GM19328 (cell line): ENCODE results near the gene COL19A1.
"Not testable (repeated sequence)": the region's sequence is repeated elsewhere in the genome, so short reads cannot be mapped to it uniquely, and the experiment has no call there.

Experiments used
- ATAC-seq: cut with Tn5 transposase; IDR thresholded peaks from one replicate; pipeline ENCODE4 v1.9.1; 2021; ENCODE audit warnings: mild to moderate bottlenecking, moderate library complexity; ENCODE audit not compliant: unreplicated experiment

COL19A1 gene

DNA sequence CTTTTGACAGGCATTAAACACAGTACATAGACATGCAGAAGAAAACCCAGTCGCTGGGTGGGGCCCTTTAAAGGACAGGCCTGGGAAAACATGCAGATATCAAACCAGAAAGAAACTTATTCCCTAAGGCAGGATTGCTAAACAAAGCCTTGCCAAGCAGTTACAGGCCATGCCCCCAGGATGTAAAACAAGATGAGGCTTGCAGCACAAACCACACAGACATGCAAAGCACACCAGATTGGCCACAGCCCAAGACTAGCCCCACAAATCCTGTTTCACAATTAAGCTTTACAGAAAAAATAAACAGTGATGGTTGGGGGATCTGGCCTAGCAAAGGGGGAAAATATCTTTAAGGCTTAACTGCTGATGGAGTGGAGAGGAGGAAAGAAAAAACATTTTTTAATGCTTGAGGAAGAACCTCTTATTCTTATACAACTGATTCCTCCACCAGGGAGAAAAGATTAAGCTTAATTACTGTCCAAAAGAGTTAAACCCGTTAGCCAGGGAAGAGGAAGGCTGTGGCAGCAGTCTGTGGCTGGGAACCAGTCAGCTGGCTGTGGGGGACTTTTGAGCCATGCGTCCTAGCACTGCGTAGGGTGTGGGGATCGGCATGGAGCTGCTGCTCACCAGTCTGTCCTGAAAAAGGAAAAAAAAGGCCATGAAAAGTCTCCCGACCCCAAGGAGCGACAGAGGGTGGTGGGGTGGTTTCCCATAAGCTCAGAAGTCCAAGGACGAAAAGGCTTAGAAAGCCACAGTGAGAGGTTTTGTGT, 28.4 kb downstream of the COL19A1 start:
- peak; percentile 56 for ATAC-seq

DNA sequence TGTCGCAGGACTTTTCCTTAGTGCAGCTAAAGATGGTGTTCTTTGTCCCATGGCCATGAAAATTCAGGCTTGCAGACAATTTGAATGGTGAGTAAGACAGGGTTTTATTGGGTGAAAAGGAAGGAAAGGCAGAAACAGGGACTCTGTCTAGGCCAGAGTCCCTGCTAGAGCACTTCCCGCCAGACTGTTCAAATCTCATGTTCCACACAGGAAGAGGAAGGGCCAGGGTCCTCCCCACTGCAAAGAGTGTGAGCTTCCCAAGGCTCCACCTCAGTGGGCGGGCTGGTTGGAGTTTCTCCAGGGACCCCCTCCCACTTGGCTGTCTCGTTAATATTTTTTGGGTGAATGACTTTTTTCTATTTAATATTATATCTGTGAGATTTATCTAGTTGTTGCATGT, 29.0 kb downstream of the COL19A1 start:
- no peak for ATAC-seq

DNA sequence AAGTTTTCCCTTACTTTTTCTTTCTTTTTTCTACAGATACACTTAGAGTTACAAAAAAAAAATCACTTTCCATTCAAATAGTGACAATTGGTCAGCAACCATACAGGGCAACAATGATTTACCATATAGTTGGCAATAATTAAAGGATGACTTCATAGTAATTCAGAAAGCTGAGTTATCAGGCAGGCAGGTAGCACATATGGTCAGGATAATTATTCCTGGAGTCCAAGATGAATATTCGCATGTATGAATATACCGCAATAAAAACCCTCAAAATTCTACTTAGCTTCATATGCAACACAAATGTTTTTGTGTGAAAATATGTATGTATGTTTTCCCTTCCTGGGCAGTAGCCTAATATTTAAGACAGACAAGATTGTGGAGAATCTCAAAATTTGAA, 34.5 kb downstream of the COL19A1 start:
- no peak for ATAC-seq

DNA sequence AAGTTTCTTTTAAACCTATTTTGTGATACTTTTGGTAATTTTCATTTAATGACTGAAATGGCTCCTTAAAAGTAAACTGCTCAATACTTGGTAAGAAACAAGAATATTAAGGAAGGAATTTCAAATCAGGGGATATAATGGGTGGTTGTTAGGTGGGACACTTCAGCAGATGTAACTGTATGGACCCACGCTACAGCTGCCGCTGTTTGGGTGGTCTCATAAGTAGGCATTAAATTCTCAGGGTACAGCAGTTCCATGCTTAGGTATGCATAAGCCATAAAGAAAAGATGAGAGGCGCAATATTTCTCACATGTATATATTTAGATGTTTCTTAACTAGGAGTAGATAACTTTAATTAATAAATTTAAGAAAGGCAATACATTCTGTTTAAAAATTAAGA, 35.0 kb downstream of the COL19A1 start:
- no peak for ATAC-seq

GRCh38 chr6:69907981-69908498, 41.7 kb downstream of the COL19A1 start:
- ATAC-seq, result no peak

GRCh38 chr6:69913361-69913760, 47.0 kb downstream of the COL19A1 start:
- no peak for ATAC-seq

DNA sequence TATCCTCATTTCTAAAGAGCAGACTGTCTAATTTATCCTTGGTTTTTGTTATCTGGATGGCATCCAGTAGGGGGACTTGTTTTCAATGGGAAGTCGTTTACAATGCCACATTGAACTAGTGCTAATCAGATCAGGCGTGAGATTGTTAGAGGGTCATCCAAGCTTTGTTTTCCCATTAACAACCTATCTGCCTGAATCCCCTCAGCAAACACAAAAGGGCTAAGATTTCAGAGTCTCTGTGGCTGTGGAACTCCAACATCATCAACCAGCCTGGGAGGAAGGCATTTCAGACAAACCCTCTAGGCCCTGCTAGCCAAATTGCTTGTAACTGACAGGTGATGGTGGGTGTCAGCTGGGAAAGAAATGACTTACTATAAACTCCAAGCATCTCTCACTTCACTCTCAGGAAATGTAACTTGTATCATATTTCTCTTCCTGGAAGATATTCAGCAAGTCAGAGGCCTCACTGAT, 47.7 kb downstream of the COL19A1 start:
- no peak for ATAC-seq

DNA sequence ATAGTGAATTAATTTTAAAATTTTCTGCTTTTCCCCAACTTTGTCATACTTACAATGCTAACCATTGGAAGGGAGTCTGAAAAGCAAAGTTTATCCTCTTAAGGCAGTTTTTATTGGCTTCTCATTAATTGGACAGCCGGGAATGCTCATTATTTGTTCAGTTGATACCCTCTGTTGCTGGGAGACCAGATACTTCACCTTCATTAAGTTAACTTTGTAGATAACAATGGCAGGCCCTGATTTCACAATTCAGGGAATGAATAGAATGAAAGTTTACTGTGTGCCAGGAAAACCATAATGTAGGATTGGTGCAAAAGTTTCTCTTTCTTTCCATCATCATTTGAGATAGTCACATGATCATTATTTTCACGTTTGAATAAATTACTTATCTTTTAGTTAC, 49.0 kb downstream of the COL19A1 start:
- ATAC-seq, result no peak

GRCh38 chr6:69917834-69918233, 51.5 kb downstream of the COL19A1 start:
- ATAC-seq, result no peak

GRCh38 chr6:69918813-69919475, 52.6 kb downstream of the COL19A1 start:
- no peak for ATAC-seq

GRCh38 chr6:69921066-69921465, 54.7 kb downstream of the COL19A1 start:
- ATAC-seq, result not testable (repeated sequence)

GRCh38 chr6:69921611-69922010, 55.3 kb downstream of the COL19A1 start:
- ATAC-seq, result not testable (repeated sequence)

DNA sequence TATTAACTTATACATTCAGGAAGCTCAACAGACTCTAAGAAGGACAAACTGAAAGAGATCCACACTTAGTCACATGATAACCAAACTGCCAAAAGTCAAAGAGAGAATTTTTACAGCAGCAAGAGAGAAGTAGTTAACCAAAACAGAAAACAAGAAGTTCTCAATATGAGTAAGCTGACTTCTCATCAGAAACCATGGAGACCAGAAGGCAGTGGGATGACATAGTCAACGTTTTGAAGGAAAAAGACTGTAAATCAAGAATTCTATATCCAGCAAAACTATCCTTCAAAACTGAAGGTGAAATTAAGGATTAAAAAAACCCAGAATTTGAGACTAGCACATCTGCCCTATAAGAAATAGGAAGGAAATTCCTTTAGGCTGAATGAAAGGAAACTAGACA, 60.4 kb downstream of the COL19A1 start:
- no peak for ATAC-seq

DNA sequence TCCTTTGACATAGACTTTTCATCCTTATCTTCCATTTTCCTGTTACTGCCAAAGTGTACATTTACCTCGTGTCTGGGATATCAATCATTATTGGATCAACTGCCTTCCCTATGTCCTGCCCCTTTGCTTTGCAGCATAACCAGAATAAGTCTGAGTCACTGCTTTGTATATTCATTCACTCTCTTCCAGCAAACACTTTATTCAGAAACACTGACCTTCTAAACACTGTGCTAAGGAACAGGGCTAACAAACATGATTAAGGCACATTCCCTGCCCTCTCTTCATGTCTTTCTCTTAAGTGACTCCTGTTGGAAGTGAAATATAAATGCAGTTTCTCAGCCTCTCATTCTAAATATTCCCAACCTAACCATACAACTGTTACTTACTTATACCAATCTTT, 66.9 kb downstream of the COL19A1 start:
- no peak for ATAC-seq

DNA sequence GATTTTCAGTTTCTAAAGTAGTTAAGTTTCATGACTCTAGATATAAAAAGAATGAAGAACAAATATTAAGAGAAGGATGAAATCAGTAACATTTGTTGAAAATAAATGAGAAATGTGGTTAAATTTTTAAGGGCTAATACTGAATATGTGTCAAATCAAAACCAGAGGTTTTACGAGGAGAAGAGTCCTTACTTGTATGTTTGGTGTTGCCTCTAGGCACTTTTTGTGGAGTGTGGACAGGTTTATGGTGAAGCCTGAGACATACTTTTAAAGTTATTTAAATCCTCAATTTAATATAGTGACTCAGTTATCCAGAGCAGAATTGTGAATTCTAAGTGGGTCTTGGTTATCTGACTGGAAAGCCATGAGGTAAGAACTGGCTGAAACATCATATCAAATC, 68.7 kb downstream of the COL19A1 start:
- ATAC-seq, result no peak

GRCh38 chr6:69936674-69937363, 70.5 kb downstream of the COL19A1 start:
- no peak for ATAC-seq

GRCh38 chr6:69937402-69938136, 71.2 kb downstream of the COL19A1 start:
- no peak for ATAC-seq

DNA sequence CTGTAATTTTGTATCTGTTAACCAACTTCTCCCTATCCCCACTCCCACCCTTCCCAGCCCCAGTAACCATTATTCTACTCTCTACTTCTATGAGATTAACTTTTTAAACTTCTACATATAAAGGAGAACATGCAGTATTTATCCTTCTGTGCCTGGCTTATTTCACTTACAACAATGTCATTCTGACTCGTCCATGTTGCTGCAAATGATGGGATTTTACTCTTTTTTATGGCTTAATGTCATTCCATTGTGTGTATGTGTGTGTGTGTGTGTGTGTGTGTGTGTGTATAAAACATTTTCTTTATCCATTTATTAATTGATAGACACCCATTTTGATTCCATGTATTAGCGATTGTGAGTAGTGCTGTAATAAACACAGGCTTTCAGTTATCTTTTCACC, 76.1 kb downstream of the COL19A1 start:
- ATAC-seq, result no peak

- no peak for ATAC-seq
These were observed 78.8 kb downstream of the COL19A1 start for GRCh38 chr6:69945192-69945591.

- no peak for ATAC-seq
These were observed 82.2 kb downstream of the COL19A1 start for GRCh38 chr6:69948479-69949114.
